ENCODE results near the gene ATF7IP2.
A peak's percentile ranks its signal among the peaks of the same experiment; 100 is the strongest.
"Not testable (repeated sequence)": the region's sequence is repeated elsewhere in the genome, so short reads cannot be mapped to it uniquely, and the experiment has no call there.

The ATF7IP2 gene

GRCh38 chr16:10452208-10453158 is 66.6 kb downstream of the ATF7IP2 start:
- DNase-seq (ENCODE audit: low read depth in 2 of 2) = not testable (repeated sequence)

DNA sequence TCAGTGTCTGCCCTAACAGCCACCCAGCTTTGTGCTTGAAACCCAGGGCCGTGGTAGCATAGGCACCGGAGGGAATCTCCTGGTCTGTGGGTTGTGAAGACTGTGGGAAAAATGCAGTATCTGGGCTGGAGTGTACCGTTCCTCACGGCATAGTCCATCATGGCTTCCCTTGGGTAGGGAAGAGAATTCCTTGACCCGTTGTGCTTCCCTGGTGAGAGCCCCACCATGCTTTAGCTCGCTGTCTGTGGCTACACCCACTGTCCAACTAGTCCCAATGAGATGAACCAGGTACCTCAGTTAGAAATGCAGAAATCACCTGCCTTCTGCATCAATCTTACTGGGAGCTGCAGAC is 67.3 kb downstream of the ATF7IP2 start:
- no peak for DNase-seq (ENCODE audit: low read depth in 2 of 2)

- no peak for DNase-seq (ENCODE audit: low read depth in 2 of 2)
These were observed 80.0 kb downstream of the ATF7IP2 start for GRCh38 chr16:10465821-10466220.

DNA sequence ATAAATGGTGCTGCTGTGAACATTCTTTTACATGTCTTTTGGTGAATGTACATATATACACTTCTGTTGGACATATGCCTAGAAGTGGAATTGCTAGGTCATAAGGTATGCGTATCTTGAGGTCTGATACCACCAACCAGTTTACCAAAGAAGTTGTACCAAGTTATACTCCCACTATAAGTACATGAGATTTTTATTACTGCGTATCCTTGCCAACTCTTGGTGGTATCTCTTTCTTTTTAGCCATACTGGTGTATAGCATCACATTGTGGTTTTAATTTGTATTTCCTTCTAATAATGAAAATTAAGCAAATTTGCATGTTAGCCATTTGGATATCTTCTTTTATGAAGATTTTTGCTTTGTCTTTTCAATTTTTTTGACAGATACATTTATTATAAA is 80.5 kb downstream of the ATF7IP2 start:
- no peak for DNase-seq (ENCODE audit: low read depth in 2 of 2)

DNA sequence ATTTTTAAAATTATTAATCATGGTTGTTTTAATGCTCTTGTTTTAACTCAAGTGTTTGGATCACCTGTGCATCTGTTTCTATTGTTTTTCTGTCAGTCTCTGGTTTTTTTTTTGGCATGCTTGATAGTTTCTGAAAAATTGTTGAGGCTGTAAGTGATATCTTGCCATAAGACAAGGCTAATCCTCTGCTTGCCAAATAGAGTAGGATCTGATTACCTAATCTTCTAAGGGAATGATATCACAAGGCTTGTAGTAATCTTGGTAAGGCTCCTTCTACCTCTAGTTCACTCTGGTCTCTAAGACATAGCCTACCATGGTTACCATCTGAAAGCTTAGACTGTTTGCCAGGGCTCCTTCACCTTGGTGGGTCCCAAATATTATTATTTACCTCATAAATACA is 81.0 kb downstream of the ATF7IP2 start:
- DNase-seq (ENCODE audit: low read depth in 2 of 2) = no peak

DNA sequence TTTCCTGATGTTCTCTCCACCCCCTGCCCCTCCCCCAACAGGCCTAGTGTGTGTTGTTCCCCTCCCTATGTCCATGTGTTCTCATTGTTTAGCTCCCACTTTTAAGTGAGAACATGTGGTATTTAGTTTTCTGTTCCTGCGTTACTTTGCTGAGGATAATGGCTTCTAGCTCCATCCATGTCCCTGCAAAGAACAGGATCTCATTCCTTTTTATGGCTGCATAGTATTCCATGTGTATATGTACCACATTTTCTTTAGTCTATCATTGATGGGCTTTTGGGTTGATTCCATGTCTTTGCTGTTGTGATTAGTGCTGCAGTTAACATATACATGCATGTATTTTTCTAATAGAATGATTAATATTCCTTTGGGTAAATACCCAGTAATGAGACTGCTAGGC is 90.8 kb downstream of the ATF7IP2 start:
- not testable (repeated sequence) for DNase-seq (ENCODE audit: low read depth in 2 of 2)

DNA sequence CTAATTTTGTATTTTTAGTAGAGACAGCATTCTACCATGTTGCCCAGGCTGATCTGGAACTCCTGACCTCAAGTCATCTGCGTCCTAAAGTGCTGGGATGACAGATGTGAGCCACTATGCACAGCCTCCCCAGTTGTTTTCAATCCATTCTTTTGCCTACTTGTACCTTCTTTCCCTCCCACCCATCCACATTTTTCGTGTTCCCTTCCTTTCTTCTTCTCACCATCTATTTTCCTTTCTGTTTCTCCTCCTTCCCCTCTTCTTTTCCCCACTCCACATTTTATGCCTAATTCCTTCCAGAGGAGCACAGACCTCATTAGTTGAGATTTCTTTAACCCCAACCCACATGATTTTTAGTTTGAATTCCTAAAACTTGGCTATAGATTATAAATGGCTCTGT is 94.3 kb downstream of the ATF7IP2 start:
- no peak for DNase-seq (ENCODE audit: low read depth in 2 of 2)

GRCh38 chr16:10485159-10485558 is 99.3 kb downstream of the ATF7IP2 start:
- DNase-seq (ENCODE audit: low read depth in 2 of 2) = no peak

- DNase-seq (ENCODE audit: low read depth in 2 of 2) = no peak
These were observed 100.0 kb downstream of the ATF7IP2 start for GRCh38 chr16:10485698-10486382.

- DNase-seq (ENCODE audit: low read depth in 2 of 2) = no peak
These were observed 104.3 kb downstream of the ATF7IP2 start for GRCh38 chr16:10490141-10490540.

DNA sequence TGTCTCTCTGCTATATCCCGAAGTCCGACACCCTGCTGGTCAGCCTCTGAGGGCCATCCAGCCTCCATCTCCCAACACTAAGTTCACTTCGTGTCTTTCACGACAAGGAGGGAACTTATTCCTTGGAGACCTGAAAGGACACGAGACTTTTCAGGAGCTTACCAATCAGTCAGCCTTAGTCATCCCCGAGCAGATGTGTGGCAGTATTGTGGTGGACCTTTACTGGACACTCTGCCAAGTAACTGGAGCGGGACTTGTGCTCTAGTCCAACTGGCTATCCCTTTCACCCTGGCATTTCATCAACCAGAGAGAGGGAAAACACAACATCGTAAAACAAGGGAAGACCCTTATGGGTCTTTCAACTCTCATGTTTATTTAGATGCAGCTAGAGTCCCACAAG is 107.4 kb downstream of the ATF7IP2 start:
- no peak for DNase-seq (ENCODE audit: low read depth in 2 of 2)

- DNase-seq (ENCODE audit: low read depth in 2 of 2) = no peak
These were observed 108.6 kb downstream of the ATF7IP2 start for GRCh38 chr16:10494343-10495030.

GRCh38 chr16:10495031-10495345 is 109.1 kb downstream of the ATF7IP2 start:
- DNase-seq (ENCODE audit: low read depth in 2 of 2) = no peak

DNA sequence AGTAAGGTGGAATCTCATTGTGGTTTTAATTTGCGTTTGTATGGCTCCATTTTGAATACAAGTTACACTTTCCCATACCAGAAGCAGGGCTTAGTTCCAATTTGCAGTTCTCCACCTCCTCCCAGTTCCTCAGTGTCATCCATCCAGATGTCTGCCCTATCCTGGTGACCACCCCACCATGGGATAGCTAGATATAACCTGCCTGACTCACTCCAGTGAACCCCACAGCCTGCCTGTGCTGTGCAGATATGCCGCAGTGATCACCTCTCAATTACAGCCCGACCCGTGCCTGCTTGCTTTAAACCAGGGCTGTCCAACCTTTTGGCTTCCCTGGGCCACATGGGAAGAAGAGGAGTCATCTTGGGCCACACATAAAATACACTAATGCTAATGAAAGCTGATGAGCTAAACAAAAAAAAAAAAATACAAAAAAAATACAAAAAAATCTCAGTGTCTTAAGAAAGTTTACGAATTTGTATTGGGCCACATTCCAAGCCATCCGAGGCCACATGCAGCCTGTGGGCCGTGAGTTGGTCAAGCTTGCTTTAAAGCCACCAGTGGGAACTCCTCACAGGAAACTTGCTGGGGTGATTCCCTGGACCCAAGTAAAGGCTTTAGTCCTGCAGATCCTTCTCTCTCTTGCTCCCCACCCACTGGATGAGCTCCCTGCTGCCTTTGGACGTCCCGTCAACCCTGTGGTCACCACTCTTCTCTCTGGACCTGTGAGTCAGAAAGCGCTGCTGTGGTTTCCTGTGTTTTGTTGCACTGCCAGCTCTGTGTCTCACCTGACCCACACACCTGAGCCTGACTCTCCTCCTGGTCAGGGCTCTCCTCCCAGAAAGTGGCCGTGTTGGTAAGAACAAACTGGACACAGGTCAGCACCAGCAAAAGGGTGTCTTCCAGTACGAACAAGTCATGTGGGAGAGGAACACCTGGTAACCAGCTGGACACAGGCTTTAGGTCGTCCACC is 111.6 kb downstream of the ATF7IP2 start:
- DNase-seq (ENCODE audit: low read depth in 2 of 2) = no peak

GRCh38 chr16:10500582-10500981 is 114.7 kb downstream of the ATF7IP2 start:
- no peak for DNase-seq (ENCODE audit: low read depth in 2 of 2)

- DNase-seq (ENCODE audit: low read depth in 2 of 2) = no peak
These were observed 115.3 kb downstream of the ATF7IP2 start for GRCh38 chr16:10501016-10501607.

GRCh38 chr16:10502776-10503175 is 116.9 kb downstream of the ATF7IP2 start:
- DNase-seq (ENCODE audit: low read depth in 2 of 2) = no peak

- no peak for DNase-seq (ENCODE audit: low read depth in 2 of 2)
These were observed 118.6 kb downstream of the ATF7IP2 start for GRCh38 chr16:10504404-10504885.

GRCh38 chr16:10505286-10505685 is 119.4 kb downstream of the ATF7IP2 start:
- not testable (repeated sequence) for DNase-seq (ENCODE audit: low read depth in 2 of 2)

DNA sequence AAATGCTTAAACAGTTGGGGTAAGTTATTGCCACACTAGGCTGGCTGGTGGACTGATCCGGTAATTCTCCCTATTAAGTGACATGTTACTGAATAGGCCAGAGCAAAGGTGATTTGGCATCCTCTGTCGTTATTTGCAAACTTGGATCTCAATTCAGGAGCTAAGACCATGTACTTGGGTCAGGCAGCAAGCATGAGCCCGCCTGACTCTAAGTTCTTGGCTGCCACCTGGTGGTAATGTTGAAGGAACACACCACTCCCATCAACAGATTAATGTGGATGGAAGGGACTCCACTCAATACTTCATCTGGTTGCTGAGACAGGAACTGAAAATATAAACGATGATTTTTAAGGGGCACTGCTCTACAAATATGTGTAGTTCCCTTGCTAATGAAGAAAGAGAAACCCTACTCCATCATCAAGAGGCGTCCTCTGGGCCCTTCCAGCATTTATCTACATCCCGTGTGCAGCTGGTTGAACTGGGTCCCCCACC is 123.7 kb downstream of the ATF7IP2 start:
- peak; percentile 25 to 37 for DNase-seq (ENCODE audit: low read depth in 2 of 2)

DNA sequence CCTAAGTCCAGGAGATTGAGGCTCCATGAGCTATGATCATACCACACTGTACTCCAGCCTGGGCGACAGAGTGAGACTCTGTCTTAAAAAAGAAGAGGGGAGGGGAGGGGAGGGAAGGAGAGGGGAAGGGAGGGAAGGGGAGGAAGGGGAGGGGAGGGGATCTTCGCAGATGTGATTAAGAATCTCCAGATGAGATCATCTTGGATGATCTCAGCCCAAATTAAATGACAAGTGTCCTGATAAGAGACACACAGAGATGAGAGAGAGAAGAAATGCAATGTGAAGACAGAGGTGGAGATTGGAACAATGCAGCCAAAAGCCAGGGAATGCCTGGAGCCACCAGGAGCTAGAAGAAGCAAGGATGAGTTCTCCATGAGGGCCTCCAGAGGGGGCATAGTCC is 124.4 kb downstream of the ATF7IP2 start:
- no peak for DNase-seq (ENCODE audit: low read depth in 2 of 2)

Data from fibroblast of skin of left biceps (primary cell).